IPS-18c (cell line): ENCODE data around the gene FAM241A.

Source experiments
- H3K4me3 ChIP-seq: 2 replicates; pipeline ENCODE4 v1.7.0; 2013; ENCODE audit warnings: low read depth, mild to moderate bottlenecking, low read length, moderate library complexity; ENCODE audit not compliant: insufficient read depth
- H3K9me3 ChIP-seq: one replicate; pipeline ENCODE4 v1.6.1; 2013; ENCODE audit warnings: mild to moderate bottlenecking, low read length, moderate library complexity; ENCODE audit not compliant: control insufficient read depth, insufficient read depth

The FAM241A gene

GRCh38 chr4:112127048-112127637 lies 18.1 kb upstream of the FAM241A start:
- no peak overlapping the region for H3K4me3 ChIP-seq
- H3K9me3 ChIP-seq, result no peaks in the 10 kb centered on the region

DNA sequence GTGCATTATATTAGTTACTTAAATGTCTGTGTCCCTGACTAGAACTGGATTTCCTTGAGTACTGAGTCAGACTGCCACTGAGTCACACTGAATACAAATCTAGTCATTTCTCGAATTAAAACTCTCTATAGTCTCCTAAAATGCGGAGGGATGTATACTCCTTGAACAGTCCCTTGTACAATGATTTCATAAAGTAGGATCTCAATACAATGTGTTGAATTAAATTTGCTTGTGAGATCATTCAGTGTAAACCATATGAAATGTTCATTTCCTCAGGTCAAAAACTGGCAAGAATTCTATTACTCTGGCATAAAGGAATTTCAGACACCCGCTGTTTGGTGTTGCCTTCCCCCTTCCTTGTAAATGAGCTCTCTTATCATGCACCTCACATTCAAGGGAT lies 17.5 kb upstream of the FAM241A start:
- no peak overlapping the region for H3K4me3 ChIP-seq
- no peaks in the 10 kb centered on the region for H3K9me3 ChIP-seq

DNA sequence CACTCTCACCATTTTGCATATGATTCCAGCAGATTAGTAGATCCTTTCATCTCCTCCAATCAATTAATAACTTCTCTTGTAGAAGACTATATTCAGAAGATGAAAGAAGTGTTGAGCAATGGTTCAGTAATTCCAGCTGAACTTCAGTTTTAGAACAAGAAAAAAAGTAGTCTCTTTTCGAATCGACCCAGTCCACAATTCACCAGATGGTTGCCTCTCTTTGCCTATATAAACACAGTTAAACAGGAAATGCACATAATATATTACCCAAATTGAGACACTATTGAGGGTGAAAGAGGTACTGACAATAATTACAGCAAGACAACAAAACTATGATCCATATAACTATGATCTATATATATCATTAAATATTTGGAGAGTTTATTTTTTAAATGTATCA lies 16.8 kb upstream of the FAM241A start:
- Histone ChIP-seq H3K9me3 (no peaks in the 10 kb centered on the region), H3K4me3 (no peak overlapping the region)

- Histone ChIP-seq H3K4me3 (no peak overlapping the region), H3K9me3 (no peaks in the 10 kb centered on the region)
Measured at GRCh38 chr4:112130906-112131305, 14.3 kb upstream of the FAM241A start.

GRCh38 chr4:112136551-112136950 lies 8.7 kb upstream of the FAM241A start:
- Histone ChIP-seq H3K4me3 (no peak overlapping the region), H3K9me3 (no peaks in the 10 kb centered on the region)

- no peaks in the 10 kb centered on the region for H3K9me3 ChIP-seq
Measured at GRCh38 chr4:112138538-112138937, 6.7 kb upstream of the FAM241A start.

DNA sequence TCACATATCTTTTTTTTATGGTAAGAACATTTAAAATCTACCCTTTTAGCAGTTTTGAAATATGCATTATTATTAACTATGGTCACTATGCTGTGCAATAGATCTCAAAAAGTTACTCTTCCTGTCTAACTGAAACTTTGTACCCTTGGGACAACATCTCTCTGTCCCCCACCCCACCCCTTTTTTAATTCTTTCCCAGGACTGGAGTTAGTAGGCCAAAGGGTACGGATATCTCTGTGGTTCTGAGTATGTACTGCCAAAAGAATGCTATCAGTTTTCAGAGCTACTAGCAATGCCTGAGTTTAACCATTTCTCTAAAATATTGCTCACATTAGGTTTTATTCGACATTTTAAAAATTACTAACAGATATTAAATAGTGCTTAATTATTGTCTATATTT lies 4.7 kb upstream of the FAM241A start:
- Histone ChIP-seq H3K4me3 (no peak overlapping the region), H3K9me3 (no peaks in the 10 kb centered on the region)

More at GRCh38 chr4:112138538-112138937, 6.7 kb upstream of the FAM241A start:
- H3K4me3 ChIP-seq, result no peak overlapping the region

- Histone ChIP-seq H3K9me3 (no peaks in the 10 kb centered on the region), H3K4me3 (no peak overlapping the region)
Measured at GRCh38 chr4:112141366-112142138, 3.7 kb upstream of the FAM241A start.

DNA sequence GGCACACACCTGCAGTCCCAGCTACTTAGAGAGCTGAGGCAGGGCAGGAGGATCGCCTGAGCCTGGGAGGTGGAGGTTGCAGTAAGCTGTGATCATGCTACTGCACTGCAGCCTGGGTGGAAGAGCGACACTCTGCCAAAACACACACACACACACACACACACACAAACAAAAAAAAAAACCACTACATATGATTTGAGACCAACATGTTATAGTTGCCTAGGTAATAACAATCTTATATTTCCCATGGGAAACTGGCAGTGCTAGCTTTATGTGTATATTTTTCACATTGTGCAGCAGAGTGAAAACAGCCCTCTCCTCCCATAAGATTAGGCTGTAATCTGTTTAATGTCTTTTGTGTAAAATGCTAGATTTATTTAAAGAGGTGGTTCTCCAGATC lies 3.1 kb upstream of the FAM241A start:
- H3K4me3 ChIP-seq, result no peak overlapping the region

GRCh38 chr4:112143781-112144180 lies 1.5 kb upstream of the FAM241A start:
- Histone ChIP-seq H3K4me3 (no peak overlapping the region), H3K9me3 (no peaks in the 10 kb centered on the region)

More for the DNA sequence above, 3.1 kb upstream of the FAM241A start:
- H3K9me3 ChIP-seq, result no peaks in the 10 kb centered on the region

- H3K4me3 ChIP-seq, result no peak overlapping the region; the same call in 1 of the 2 replicates
- no peaks in the 10 kb centered on the region for H3K9me3 ChIP-seq
Measured at GRCh38 chr4:112144546-112145325, 518 bp upstream of the FAM241A start.

GRCh38 chr4:112145790-112146501 lies 692 bp downstream of the FAM241A start:
- peak overlapping the region; percentile 82 for H3K4me3 ChIP-seq
- no peaks in the 10 kb centered on the region for H3K9me3 ChIP-seq

- H3K4me3 ChIP-seq, result no peak overlapping the region
Measured at GRCh38 chr4:112146502-112146813, 1.2 kb downstream of the FAM241A start.

GRCh38 chr4:112147697-112148096 lies 2.4 kb downstream of the FAM241A start:
- Histone ChIP-seq H3K4me3 (no peak overlapping the region), H3K9me3 (no peaks in the 10 kb centered on the region)

More at GRCh38 chr4:112146502-112146813, 1.2 kb downstream of the FAM241A start:
- no peaks in the 10 kb centered on the region for H3K9me3 ChIP-seq

GRCh38 chr4:112150920-112151319 lies 5.7 kb downstream of the FAM241A start:
- Histone ChIP-seq H3K4me3 (no peak overlapping the region), H3K9me3 (no peaks in the 10 kb centered on the region)

DNA sequence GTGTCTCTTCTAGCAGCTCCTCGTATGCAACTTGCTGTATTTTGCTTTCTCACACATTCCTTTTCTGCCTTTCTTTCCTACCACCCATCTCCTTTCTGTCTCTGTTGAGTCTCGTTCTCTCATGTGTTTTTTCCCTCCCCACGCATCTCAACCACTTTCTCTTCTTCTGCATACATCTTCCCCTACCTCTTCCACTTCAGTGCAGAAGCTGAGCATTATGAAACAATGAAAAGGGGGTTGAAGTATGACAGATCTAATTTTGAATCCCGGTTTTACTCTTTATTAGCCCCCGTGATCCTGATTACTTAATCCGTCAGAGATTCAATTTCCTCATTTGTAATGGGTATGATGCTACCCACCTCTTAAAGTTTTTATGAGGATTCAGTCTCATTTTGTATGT lies 7.3 kb downstream of the FAM241A start:
- Histone ChIP-seq H3K9me3 (no peaks in the 10 kb centered on the region), H3K4me3 (no peak overlapping the region)

DNA sequence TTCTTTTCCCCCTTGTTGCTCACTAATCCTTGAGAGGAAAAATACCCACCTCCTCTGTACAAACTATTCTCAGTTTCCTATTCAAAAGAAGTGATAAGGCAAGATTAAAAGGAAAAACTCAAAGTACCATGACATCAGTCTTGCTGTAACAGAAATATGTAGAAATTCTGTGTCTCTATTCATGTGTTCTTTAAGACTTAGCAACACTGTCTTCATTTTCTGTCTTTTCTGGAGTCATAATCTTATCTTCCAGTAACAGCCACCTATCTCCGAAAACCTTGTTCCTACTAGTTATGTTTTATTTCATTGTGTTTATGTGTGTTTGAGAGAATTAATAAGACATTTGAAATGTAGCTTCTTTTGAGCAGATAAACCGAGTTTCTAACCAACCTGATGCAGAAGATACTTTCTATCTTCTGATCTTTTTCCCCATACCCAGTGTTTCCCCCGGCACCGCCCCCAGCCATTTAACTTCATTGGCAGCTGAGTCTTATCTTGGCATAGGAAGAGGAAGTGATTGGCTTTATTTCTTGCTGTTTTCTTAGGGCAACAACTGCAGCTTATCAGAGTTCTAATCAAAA lies 8.0 kb downstream of the FAM241A start:
- H3K4me3 ChIP-seq, result no peak overlapping the region

More for the DNA sequence above, 8.0 kb downstream of the FAM241A start:
- H3K9me3 ChIP-seq, result no peaks in the 10 kb centered on the region
